NOMO-1 treated with dmso at 0.1 percent for 144 hours (cell line): ENCODE data around the gene B3GAT2.

Experiments used
- DNase-seq: peaks from one replicate; lab custom pipeline; 2025; ENCODE audit not compliant: unreplicated experiment; lab: John Stamatoyannopoulos, UW

Gene B3GAT2

DNA sequence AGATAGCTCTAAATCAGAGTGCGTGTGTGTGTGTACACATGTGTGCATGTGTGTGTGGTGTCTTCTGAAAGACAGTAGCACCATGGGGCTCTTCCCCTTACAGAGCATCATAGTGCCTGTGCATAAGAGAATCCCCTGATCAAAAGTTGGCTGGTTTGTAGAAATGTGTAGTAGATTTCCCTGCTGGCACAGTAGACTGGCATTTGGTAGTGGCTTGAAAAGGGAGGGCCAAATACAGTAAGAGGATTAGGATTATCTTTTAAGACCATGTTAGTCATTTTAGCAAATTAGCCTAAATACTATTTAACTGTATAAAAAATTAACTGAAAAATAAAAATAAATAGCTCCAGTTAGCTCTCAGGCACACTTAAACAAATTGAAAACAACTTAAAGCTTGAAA is 112.6 kb downstream of the B3GAT2 start:
- no peak for DNase-seq

DNA sequence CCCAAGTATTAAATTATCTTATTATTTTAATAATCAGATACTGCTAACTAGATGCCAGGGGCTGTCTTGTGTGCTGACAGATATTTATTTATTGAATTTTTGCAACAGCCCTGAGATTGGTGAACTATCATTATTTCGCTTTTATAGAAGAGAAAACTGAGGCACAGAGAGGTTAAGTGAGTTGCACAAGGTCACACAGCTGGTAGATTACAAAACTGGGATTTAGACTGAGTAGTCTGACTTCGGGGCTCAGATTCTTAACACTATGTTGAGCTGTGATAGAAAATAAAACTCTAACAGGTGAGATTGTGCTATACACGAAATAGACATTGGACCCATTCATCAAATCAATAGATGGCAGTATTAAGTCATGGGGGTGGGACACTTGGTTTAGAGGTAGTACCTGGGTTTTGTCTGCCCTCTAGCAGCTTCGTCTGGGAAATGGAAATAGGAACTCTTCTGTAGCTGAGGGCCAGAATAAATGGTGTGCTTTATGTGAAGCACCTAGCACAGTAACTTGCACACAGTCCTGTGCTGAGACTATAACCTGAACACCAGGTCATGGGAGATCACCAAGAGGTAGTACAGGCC is 113.4 kb downstream of the B3GAT2 start:
- no peak for DNase-seq

DNA sequence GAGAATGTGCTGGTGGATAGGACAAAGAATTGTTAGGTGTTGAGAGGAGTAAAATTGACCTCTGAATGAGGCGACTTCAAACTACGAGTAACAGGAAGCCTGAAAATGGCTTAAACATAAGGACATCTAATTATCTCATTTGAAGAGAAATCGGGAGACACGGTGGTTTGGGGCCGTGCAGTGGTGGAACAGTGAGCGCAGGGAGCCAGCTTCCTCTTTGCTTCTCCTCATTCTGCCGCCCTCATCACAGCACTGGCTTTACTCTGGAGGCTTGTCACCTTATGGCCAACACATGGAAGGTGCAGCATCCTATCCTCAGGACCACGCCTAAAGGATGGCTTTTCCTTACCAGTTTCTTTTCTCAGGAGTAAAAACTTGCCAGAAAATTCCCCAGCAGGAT is 114.3 kb downstream of the B3GAT2 start:
- DNase-seq = no peak

DNA sequence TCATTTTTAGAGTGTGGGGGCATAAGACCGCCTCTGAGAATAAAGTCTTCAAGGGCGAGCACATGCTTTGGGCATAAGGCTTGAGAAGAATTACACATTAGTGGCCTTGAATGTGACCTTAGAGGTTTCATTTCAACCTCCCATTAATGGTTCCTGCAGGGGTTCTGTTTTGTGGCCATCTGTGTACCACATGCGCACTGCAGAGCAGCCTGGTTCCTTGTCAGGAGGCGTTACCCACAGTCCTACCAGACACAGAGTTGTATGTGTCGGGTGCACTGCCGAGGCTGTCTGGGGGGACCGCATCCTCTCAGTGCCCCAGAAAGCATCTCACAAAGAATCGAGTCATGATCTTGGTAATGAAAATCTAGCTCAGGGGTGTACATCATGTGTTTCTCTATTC is 115.7 kb downstream of the B3GAT2 start:
- no peak for DNase-seq

DNA sequence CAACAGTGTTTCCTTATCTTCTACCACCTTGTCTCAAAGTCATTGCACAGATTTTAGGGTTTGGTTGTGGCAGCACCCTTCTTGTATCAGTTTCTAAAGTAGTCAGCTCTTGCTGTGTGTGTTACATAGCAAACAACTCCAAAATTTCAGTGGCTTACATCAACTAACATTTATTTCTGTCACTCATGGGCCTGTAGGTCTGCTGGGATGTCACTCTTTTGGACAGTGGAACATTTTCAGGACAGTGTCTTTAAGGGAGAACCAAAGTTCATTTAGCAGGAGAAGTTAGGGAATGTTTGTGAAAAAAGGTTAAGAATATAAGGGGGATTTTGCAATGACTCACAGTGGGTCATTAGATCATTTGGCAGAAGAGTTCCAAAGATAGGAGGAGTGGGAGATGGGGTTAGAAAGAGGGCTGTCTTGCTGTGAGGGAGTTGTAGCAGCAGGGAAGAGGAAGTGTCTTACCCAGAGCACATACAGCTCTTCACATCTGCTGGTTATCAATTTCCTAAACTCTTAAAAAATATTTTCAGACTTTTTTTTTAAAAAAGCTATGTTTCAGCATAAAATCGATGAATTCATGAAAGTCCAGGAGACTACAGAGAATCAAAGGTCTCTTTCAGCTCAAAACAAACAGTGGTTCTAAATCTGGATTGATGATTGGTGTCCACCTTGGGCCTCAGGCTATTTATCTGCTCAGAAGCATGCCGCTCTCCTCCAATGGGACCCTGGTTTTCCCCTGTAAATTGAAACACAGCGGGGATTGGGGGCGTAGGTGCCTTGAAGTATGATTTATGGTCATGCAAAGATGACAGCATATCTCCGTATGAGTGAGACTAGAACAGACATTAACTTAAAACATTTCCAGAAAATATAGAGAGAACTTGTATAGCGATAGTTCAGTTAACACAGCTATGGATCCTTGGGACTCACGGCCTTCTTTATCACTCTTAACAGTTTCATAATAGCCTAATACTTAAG is 117.3 kb downstream of the B3GAT2 start:
- no peak for DNase-seq

DNA sequence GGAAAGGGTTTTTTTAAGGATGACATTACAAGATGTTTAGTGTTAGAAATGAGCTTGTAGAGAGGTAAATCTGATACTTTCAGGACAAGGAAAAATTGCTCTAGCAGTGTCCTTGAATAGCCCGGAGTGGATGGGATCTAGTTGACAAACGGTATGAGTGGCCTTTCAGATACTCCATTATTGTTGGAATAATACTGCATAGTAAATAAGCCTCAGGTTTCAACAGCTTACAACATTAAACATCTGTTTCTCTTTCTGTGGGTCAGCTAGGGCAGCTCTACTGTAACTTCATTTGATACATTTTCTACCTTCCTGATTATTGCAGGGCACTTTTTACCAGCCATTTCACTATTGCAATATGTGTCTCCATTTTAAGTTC is 118.0 kb downstream of the B3GAT2 start:
- no peak for DNase-seq

DNA sequence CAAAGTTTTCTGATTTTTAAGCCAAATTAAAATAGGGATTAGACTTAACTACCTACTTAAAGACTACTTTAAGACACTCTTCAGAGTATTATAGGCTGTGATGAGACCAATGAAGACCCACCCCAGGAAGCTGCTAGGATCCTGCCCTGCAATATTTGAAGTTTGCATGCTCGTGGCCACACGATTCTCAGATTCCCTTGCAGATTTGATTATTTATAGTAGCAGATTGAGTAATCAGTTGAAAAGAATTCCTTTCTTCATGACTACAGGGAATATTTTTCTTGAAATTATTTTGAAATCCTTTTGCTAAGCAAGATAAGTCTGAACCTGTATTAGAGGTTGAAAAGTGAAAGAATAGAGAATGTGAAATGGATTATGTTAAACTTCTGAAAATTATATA is 122.3 kb downstream of the B3GAT2 start:
- DNase-seq = no peak

DNA sequence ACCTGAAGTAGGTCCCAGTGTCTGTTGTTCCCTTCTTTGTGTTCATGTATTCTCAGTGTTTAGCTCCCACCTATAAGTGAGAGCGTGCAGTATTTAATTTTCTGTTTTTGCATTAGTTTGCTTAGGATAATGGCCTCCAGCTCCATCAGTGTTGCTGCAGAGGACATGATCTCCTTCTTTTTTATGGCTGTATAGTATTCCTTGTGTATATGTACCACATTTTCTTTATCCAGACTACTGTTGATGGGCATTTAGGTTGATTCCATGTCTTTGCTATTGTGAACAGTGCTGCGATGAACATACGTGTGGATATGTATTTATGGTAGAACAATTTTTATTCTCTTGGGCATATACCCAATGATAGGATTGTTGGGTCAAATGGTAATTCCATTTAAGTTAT is 125.4 kb downstream of the B3GAT2 start:
- no peak for DNase-seq

DNA sequence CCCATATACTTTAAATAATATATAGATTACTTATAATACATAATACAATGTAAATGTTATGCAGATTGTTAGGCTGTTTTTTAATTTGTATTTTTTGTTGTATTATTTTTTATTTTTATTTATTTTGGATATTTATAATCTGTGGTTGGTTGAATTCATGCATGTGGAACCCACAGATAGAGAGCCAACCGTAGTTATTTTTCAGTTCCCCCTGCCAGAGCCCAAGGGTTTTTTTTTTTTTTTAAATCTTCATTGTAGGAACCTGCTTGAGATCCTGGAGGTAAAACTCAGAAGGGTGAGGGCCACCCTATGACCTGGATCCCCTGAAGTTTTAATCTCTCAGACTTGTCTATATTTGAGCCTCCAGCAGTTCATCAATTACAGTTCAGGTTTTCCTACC is 133.2 kb downstream of the B3GAT2 start:
- DNase-seq = no peak

DNA sequence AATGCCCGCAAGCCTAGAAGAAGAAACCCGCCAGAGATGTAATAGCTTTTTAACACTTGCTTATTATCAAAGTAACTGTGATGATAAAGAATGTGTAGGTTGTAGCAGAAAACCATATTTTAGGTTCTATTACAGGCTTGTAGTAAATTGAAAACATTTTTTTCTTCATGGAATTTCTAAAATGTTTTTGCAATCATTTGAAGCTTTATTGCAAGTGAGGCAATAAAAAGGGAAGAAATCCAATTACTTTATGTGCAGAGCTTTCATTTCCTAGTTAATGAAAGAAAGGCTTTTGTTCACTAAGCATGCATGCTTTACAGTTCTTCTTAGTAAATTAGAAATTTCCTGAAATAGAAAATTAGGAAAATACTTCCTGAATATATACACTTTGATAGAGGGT is 135.1 kb downstream of the B3GAT2 start:
- no peak for DNase-seq

DNA sequence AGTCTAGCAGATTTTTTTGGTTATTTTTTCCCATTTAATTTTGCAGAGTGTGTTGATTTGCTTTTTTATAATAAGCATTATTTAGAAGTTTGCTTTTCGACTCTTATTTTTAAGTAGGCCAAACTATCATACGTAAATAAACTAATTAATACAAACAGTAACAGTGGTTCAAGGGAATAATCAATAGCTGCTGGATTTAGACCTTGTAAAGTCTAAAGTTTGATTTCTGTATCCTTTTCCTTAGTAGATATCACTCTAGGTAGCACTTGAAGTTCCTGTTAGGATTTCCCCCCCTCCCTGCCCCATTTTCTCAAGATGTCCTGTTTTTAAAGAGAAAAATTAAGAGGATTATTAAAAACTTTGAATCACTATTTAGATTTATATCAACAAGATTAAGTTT is 136.1 kb downstream of the B3GAT2 start:
- no peak for DNase-seq

DNA sequence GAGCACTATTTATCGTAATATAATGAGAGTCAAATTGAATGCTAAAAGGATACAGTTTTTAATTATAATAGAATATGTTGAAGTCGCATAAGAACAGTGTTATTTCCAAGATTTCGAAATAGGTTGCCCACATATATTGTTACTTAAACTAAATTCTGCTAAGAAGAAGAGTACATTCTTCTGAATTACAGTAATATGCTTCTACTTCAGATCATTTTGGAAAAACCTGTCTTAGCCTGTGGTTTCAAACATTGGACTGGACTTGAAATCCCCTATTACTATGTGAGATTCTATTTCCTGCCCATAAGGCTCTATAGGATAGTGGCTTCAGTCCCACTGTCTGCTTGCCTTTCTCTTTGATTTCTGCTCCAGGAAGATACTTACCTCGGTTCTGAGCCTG is 137.2 kb downstream of the B3GAT2 start:
- no peak for DNase-seq

DNA sequence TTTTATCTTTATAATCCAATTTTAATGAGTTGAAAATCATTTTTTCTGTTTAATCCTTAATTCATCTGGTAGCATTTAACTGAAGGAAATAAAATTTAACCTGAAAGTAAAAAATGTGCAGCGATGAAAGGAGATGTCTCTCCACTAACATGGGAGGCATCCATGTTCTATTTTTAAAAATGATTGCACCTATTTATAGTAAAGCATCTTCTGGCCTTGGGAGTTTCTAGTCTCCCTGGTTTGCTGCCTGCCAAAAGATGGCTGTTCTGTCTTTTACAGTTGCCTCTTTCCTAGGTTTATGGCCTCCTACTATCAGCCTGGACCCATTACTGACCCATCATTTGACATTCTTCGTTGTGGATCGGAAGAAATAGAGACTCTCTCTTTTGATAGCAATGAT is 143.0 kb downstream of the B3GAT2 start:
- DNase-seq = no peak

DNA sequence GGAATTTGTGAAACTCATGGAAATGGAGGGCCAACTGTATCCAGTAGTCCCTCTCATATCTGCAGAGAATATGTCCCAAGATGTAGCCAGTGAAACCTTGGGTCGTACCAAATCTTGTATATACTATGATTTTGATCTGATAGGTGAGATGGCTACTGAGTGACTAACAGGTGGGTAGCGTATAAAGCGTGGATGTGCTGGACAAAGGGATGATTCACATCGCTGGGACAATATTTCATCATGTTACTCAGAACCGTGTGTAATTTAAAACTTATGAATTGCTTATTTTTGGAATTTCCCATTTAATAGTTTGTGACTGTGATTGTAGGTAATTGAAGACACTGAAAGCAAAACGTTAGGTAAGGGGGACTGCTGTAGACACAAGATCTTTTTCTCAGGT is 145.1 kb downstream of the B3GAT2 start:
- DNase-seq = no peak
